ENCODE results near the gene GNB1. TPM values are rescaled to one million over a fixed set of nuclear protein-coding genes. Genes with fewer than 3 reads are reported as not detected.

Gene GNB1
- total and polyA plus RNA-seq, 2 of the 4 experiments (the other 2 are of a cell fraction): 73.5 to 371 TPM

GRCh38 chr1:1898246-1898933 lies 7.5 kb upstream of the GNB1 start:
- no peak overlapping the region for H2AK5ac ChIP-seq (ENCODE audit: low read depth, low read length)
- no peak overlapping the region for H3K4me2 ChIP-seq (ENCODE audit: low read depth, low read length)
- no peak overlapping the region for H2BK120ac ChIP-seq (ENCODE audit: low read depth, low read length)
- BruUV-seq (replicated peaks): no TSS peak
- H3K18ac ChIP-seq (ENCODE audit: low read depth, low read length): no peak overlapping the region
- ChIA-PET POLR2A (ENCODE audit: unreplicated experiment) (no interaction called here), CTCF (no interaction called here)
- H2BK20ac ChIP-seq (ENCODE audit: low read depth, low read length): no peak overlapping the region
- no peak for ATAC-seq (ENCODE audit: low read depth)
- in situ Hi-C loops (cut with MboI; ENCODE audit: low sequenced_read_pairs): no loop called here
- H4K8ac ChIP-seq (ENCODE audit: low read depth in 2 of 2, low read length in 2 of 2): no peak overlapping the region
- H3K56ac ChIP-seq (ENCODE audit: extremely low read depth, insufficient read depth, low read length): no peak overlapping the region
- no peak overlapping the region for H4K5ac ChIP-seq (ENCODE audit: low read depth, low read length)
- no peaks in the 10 kb centered on the region for H3K4me1 ChIP-seq (ENCODE audit: control insufficient read depth, insufficient read depth, low read length)
- no peak overlapping the region for H3K4ac ChIP-seq (ENCODE audit: low read depth, low read length)
- peaks cover 2% of the 10 kb centered on the region; the same call in 1 of the 2 replicates for H3K27me3 ChIP-seq (ENCODE audit: control insufficient read depth, insufficient read depth, low read length)
- dilution Hi-C loops (cut with HindIII; ENCODE audit: low sequenced_read_pairs, unreplicated experiment): no loop called here
- no peaks in the 10 kb centered on the region for H3K36me3 ChIP-seq (ENCODE audit: control insufficient read depth, insufficient read depth, low read length)
- H3K79me1 ChIP-seq (ENCODE audit: low read depth in 1 of 2, low read length in 2 of 2): no peaks in the 10 kb centered on the region
- H3K23ac ChIP-seq (ENCODE audit: low read depth, low read length): no peak overlapping the region
- H3K4me3 ChIP-seq (ENCODE audit: insufficient read depth, low read depth, low read length): no peak overlapping the region
- TF ChIP-seq CTCF (conservative IDR thresholded peaks at IDR 0.05; ENCODE audit: low read depth, low read length) (no peak), RCOR1 (IDR thresholded peaks at IDR 0.05; ENCODE audit: insufficient replicate concordance, low read length) (no peak), ELK1 (IDR thresholded peaks at IDR 0.05; ENCODE audit: borderline replicate concordance, low read depth, low read length) (no peak), SMC3 (IDR thresholded peaks at IDR 0.05; ENCODE audit: low read depth, low read length) (no peak), MAZ (IDR thresholded peaks at IDR 0.05; ENCODE audit: borderline replicate concordance, low read depth, low read length) (no peak), MXI1 (IDR thresholded peaks at IDR 0.05; ENCODE audit: borderline replicate concordance, low read depth, low read length) (no peak), FOS (IDR thresholded peaks at IDR 0.05; ENCODE audit: low read depth, low read length) (no peak), BHLHE40 (IDR thresholded peaks at IDR 0.05; ENCODE audit: low read depth, low read length) (no peak), CHD1 (IDR thresholded peaks at IDR 0.05; ENCODE audit: low read depth, low read length) (no peak), RAD21 (IDR thresholded peaks at IDR 0.05; ENCODE audit: low read length) (no peak), CEBPB (IDR thresholded peaks at IDR 0.05; ENCODE audit: low read depth, low read length) (no peak), MAFK (IDR thresholded peaks at IDR 0.05; ENCODE audit: low read depth, low read length) (no peak), USF2 (IDR thresholded peaks at IDR 0.05; ENCODE audit: low read depth, low read length) (no peak)
- no peaks in the 10 kb centered on the region for H4K20me1 ChIP-seq (ENCODE audit: insufficient read depth, low read length)
- no peak overlapping the region for H3K27ac ChIP-seq (ENCODE audit: insufficient read depth, low read length)
- H2BK15ac ChIP-seq (ENCODE audit: low read depth, low read length): no peak overlapping the region
- H3K14ac ChIP-seq (replicated peaks; ENCODE audit: low read depth, low read length): no peak overlapping the region
- no peak overlapping the region for H2AFZ ChIP-seq (replicated peaks; ENCODE audit: low read length, poor library complexity)
- H3K9me1 ChIP-seq (ENCODE audit: insufficient read depth, low read length): peaks cover 2% of the 10 kb centered on the region
- H3K9me3 ChIP-seq (ENCODE audit: control insufficient read depth, insufficient read depth, low read length): peaks cover 3% of the 10 kb centered on the region; the same call in 1 of the 2 replicates
- H3K9ac ChIP-seq (ENCODE audit: low read depth, low read length): no peak overlapping the region
- no peak overlapping the region for H2AK9ac ChIP-seq (replicated peaks; ENCODE audit: low read depth, low read length, poor library complexity)
- intact Hi-C loops (cut with micrococcal nuclease): no loop called here
- no peak overlapping the region for H4K91ac ChIP-seq (ENCODE audit: insufficient read depth, low read depth, low read length)
- 72% methylated on average over 4 of the region's 6 CpGs; no CpG with 5 or more reads in 1 of the 2 experiments for WGBS, 2 experiments (ENCODE audit: extremely low coverage in 2 of 2, insufficient read length in 1 of 2)
- no peak overlapping the region for H2BK5ac ChIP-seq (ENCODE audit: low read depth, low read length, poor library complexity, severe bottlenecking)
- no peak for DNase-seq

All from IMR-90 (cell line).